ENCODE results near the gene SCLY.
"Not testable (repeated sequence)": the region's sequence is repeated elsewhere in the genome, so short reads cannot be mapped to it uniquely, and the experiment has no call there.

Gene SCLY

GRCh38 chr2:238027058-238027457 lies 33.7 kb upstream of the SCLY start:
- Histone ChIP-seq H3K4me1 (ENCODE audit: control insufficient read depth, insufficient read depth, low read length) (no peaks in the 10 kb centered on the region), H3K36me3 (ENCODE audit: control insufficient read depth, insufficient read depth, low read length) (peaks cover 14% of the 10 kb centered on the region), H3K9me3 (ENCODE audit: control insufficient read depth, insufficient read depth, low read length) (no peaks in the 10 kb centered on the region), H3K9ac (ENCODE audit: low read depth, low read length) (no peak overlapping the region), H3K4me3 (ENCODE audit: low read depth, low read length) (no peak overlapping the region), H3K27me3 (ENCODE audit: control insufficient read depth, insufficient read depth, low read length) (no peaks in the 10 kb centered on the region)

- Histone ChIP-seq H3K4me1 (ENCODE audit: control insufficient read depth, insufficient read depth, low read length) (no peaks in the 10 kb centered on the region), H3K36me3 (ENCODE audit: control insufficient read depth, insufficient read depth, low read length) (peaks cover 14% of the 10 kb centered on the region), H3K27me3 (ENCODE audit: control insufficient read depth, insufficient read depth, low read length) (no peaks in the 10 kb centered on the region), H3K4me3 (ENCODE audit: low read depth, low read length) (no peak overlapping the region), H3K9ac (ENCODE audit: low read depth, low read length) (no peak overlapping the region), H3K9me3 (ENCODE audit: control insufficient read depth, insufficient read depth, low read length) (no peaks in the 10 kb centered on the region)
Observed at GRCh38 chr2:238027591-238028415, 33.0 kb upstream of the SCLY start.

- Histone ChIP-seq H3K9ac (ENCODE audit: low read depth, low read length) (no peak overlapping the region), H3K4me3 (ENCODE audit: low read depth, low read length) (no peak overlapping the region), H3K9me3 (ENCODE audit: control insufficient read depth, insufficient read depth, low read length) (no peaks in the 10 kb centered on the region), H3K36me3 (ENCODE audit: control insufficient read depth, insufficient read depth, low read length) (peaks cover 14% of the 10 kb centered on the region), H3K27me3 (ENCODE audit: control insufficient read depth, insufficient read depth, low read length) (no peaks in the 10 kb centered on the region), H3K4me1 (ENCODE audit: control insufficient read depth, insufficient read depth, low read length) (no peaks in the 10 kb centered on the region)
Observed at GRCh38 chr2:238029853-238030252, 30.9 kb upstream of the SCLY start.

GRCh38 chr2:238030422-238031155 lies 30.2 kb upstream of the SCLY start:
- Histone ChIP-seq H3K9ac (ENCODE audit: low read depth, low read length) (no peak overlapping the region), H3K4me1 (ENCODE audit: control insufficient read depth, insufficient read depth, low read length) (no peaks in the 10 kb centered on the region), H3K36me3 (ENCODE audit: control insufficient read depth, insufficient read depth, low read length) (peaks cover 14% of the 10 kb centered on the region), H3K9me3 (ENCODE audit: control insufficient read depth, insufficient read depth, low read length) (no peaks in the 10 kb centered on the region), H3K27me3 (ENCODE audit: control insufficient read depth, insufficient read depth, low read length) (no peaks in the 10 kb centered on the region), H3K4me3 (ENCODE audit: low read depth, low read length) (no peak overlapping the region)

DNA sequence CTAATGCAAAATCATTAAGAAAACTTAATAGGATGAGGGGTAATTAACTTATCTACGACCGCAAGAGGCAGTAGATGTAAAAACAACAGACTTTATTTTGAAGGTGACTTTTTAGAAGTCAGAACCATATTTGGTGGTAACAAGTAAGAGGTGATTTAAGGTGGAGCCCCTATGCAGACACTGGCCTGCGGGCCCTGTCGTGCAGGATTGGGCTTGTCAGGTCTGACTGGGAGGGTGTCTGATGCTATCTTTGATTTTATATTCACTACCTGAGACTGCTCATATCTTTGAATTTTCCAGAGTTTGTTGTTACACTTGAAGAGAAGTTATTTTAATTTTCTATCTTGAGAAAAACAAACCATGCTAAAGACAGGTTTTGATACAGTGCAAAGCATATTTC lies 29.1 kb upstream of the SCLY start:
- H3K4me3 ChIP-seq (ENCODE audit: low read depth, low read length): no peak overlapping the region
- H3K9ac ChIP-seq (ENCODE audit: low read depth, low read length): no peak overlapping the region
- H3K4me1 ChIP-seq (ENCODE audit: control insufficient read depth, insufficient read depth, low read length): no peaks in the 10 kb centered on the region
- no peaks in the 10 kb centered on the region for H3K27me3 ChIP-seq (ENCODE audit: control insufficient read depth, insufficient read depth, low read length)
- H3K36me3 ChIP-seq (ENCODE audit: control insufficient read depth, insufficient read depth, low read length): peaks cover 14% of the 10 kb centered on the region
- H3K9me3 ChIP-seq (ENCODE audit: control insufficient read depth, insufficient read depth, low read length): no peaks in the 10 kb centered on the region

DNA sequence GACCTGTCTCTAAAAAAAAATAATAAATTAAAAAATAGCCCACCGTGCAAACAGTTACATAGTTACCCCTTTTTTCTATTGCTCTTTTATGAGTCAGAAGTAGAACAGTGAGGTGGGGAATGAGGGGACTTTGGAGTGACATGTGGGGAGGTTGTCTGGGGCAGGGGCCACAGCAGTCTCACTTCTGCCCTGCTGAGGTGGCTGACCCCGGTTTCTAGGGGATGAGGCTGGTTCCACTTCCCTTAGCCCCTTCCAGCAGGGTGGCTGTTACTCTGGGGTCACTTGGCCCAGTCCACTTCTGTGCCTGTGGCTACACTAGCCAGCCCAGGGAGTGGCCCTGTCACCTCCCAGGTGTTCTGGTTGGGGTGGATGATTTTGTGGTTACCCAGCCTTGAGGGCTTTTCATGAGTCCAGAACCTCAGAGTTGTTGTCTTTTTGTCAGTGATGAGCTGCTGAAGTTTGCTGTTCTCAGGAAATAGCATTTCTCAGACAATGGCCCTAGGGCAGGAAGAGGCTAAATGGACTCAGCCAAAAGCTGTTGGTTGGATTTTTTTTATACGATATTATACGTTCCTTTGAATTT lies 28.0 kb upstream of the SCLY start:
- Histone ChIP-seq H3K27me3 (ENCODE audit: control insufficient read depth, insufficient read depth, low read length) (no peaks in the 10 kb centered on the region), H3K9me3 (ENCODE audit: control insufficient read depth, insufficient read depth, low read length) (no peaks in the 10 kb centered on the region)

GRCh38 chr2:238033991-238034390 lies 26.8 kb upstream of the SCLY start:
- H3K27me3 ChIP-seq (ENCODE audit: control insufficient read depth, insufficient read depth, low read length); H3K4me1 ChIP-seq (ENCODE audit: control insufficient read depth, insufficient read depth, low read length); H3K9ac ChIP-seq (ENCODE audit: low read depth, low read length); H3K9me3 ChIP-seq (ENCODE audit: control insufficient read depth, insufficient read depth, low read length); H3K4me3 ChIP-seq (ENCODE audit: low read depth, low read length): not testable (repeated sequence)
- peaks cover 22% of the 10 kb centered on the region for H3K36me3 ChIP-seq (ENCODE audit: control insufficient read depth, insufficient read depth, low read length)

More for the DNA sequence above, 28.0 kb upstream of the SCLY start:
- Histone ChIP-seq H3K9ac (ENCODE audit: low read depth, low read length) (no peak overlapping the region), H3K36me3 (ENCODE audit: control insufficient read depth, insufficient read depth, low read length) (peaks cover 15% of the 10 kb centered on the region), H3K4me3 (ENCODE audit: low read depth, low read length) (no peak overlapping the region), H3K4me1 (ENCODE audit: control insufficient read depth, insufficient read depth, low read length) (no peaks in the 10 kb centered on the region)

- Histone ChIP-seq H3K27me3 (ENCODE audit: control insufficient read depth, insufficient read depth, low read length) (no peaks in the 10 kb centered on the region), H3K9me3 (ENCODE audit: control insufficient read depth, insufficient read depth, low read length) (no peaks in the 10 kb centered on the region), H3K4me3 (ENCODE audit: low read depth, low read length) (no peak overlapping the region), H3K36me3 (ENCODE audit: control insufficient read depth, insufficient read depth, low read length) (peaks cover 25% of the 10 kb centered on the region), H3K4me1 (ENCODE audit: control insufficient read depth, insufficient read depth, low read length) (no peaks in the 10 kb centered on the region), H3K9ac (ENCODE audit: low read depth, low read length) (no peak overlapping the region)
Observed at GRCh38 chr2:238038203-238038602, 22.6 kb upstream of the SCLY start.

DNA sequence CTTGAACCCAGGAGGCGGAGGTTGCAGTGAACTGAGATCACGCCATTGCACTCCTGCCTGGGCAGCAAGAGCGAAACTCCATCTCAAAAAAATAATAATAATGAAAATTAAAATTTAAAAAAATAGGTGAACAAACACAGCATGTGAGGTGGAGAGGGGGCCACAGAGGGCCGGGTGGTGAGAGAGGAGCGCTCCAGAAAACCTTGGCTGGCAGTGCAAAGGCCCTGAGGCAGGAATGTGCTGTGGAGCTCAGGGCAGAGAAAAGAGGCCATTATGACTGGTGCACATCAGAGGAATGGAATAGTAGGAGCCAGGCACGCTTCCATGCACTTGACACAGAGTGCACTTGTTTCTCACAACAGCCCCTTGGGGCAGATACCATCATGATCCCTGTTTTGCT lies 21.6 kb upstream of the SCLY start:
- Histone ChIP-seq H3K9me3 (ENCODE audit: control insufficient read depth, insufficient read depth, low read length) (no peaks in the 10 kb centered on the region), H3K36me3 (ENCODE audit: control insufficient read depth, insufficient read depth, low read length) (peaks cover 25% of the 10 kb centered on the region), H3K4me3 (ENCODE audit: low read depth, low read length) (no peak overlapping the region), H3K4me1 (ENCODE audit: control insufficient read depth, insufficient read depth, low read length) (no peaks in the 10 kb centered on the region), H3K9ac (ENCODE audit: low read depth, low read length) (no peak overlapping the region), H3K27me3 (ENCODE audit: control insufficient read depth, insufficient read depth, low read length) (no peaks in the 10 kb centered on the region)

DNA sequence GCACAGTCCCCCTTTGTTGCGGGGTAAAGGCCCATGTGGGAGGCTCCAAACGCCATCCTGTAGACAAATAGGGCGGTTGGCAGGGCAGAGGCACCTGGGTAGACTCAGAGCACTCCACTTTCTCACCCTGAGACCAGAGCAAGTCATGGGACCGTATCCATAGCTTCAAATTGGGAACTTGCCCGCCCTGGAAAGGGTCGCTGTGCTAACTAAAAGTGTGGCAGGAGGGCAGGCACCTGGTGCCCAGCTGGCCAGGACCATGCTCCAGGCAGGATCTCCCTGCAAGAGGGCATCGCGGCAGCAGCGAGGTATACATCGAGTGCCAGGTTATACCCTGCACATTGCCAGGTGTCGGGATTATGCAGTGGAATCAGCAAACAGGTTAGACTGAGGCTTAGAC lies 20.8 kb upstream of the SCLY start:
- no peaks in the 10 kb centered on the region for H3K4me1 ChIP-seq (ENCODE audit: control insufficient read depth, insufficient read depth, low read length)
- no peaks in the 10 kb centered on the region for H3K9me3 ChIP-seq (ENCODE audit: control insufficient read depth, insufficient read depth, low read length)
- peaks cover 25% of the 10 kb centered on the region for H3K36me3 ChIP-seq (ENCODE audit: control insufficient read depth, insufficient read depth, low read length)
- H3K27me3 ChIP-seq (ENCODE audit: control insufficient read depth, insufficient read depth, low read length): no peaks in the 10 kb centered on the region
- no peak overlapping the region for H3K9ac ChIP-seq (ENCODE audit: low read depth, low read length)
- no peak overlapping the region for H3K4me3 ChIP-seq (ENCODE audit: low read depth, low read length)

- Histone ChIP-seq H3K36me3 (ENCODE audit: control insufficient read depth, insufficient read depth, low read length) (peaks cover 22% of the 10 kb centered on the region), H3K9me3 (ENCODE audit: control insufficient read depth, insufficient read depth, low read length) (no peaks in the 10 kb centered on the region), H3K4me3 (ENCODE audit: low read depth, low read length) (no peak overlapping the region), H3K27me3 (ENCODE audit: control insufficient read depth, insufficient read depth, low read length) (no peaks in the 10 kb centered on the region), H3K4me1 (ENCODE audit: control insufficient read depth, insufficient read depth, low read length) (no peaks in the 10 kb centered on the region), H3K9ac (ENCODE audit: low read depth, low read length) (no peak overlapping the region)
Observed at GRCh38 chr2:238040918-238041317, 19.9 kb upstream of the SCLY start.

DNA sequence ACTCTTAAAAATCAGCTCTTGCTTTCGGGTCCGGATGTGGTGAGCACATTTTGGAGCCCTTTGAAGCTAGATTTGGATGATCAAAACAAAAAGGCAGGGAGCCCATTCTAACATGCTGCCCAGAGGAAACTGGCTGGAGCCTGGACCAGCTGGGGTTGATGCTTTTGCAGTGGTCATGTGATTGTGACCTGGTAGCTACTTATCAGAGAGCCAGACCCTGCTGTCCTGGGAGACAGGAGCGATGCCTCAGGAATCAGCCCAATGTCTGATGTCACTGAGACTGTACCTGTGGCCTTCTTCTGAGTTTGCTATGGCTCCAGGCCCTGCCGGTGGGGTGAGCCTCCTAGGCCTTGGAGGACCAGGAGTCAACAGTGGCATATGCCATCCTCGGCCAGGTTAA lies 18.7 kb upstream of the SCLY start:
- peaks cover 22% of the 10 kb centered on the region for H3K36me3 ChIP-seq (ENCODE audit: control insufficient read depth, insufficient read depth, low read length)
- no peak overlapping the region for H3K9ac ChIP-seq (ENCODE audit: low read depth, low read length)
- no peaks in the 10 kb centered on the region for H3K27me3 ChIP-seq (ENCODE audit: control insufficient read depth, insufficient read depth, low read length)
- no peak overlapping the region for H3K4me3 ChIP-seq (ENCODE audit: low read depth, low read length)
- no peaks in the 10 kb centered on the region for H3K4me1 ChIP-seq (ENCODE audit: control insufficient read depth, insufficient read depth, low read length)
- H3K9me3 ChIP-seq (ENCODE audit: control insufficient read depth, insufficient read depth, low read length): no peaks in the 10 kb centered on the region

Measured in iPS-15b (cell line).